Measurements from ENCODE around the gene CSNK2B. TPM values are rescaled to one million over a fixed set of nuclear protein-coding genes. Genes with fewer than 3 reads are reported as not detected.
"Not testable (repeated sequence)": the region's sequence is repeated elsewhere in the genome, so short reads cannot be mapped to it uniquely, and the experiment has no call there.

The CSNK2B gene
- polyA plus RNA-seq, 12 donors: 121 to 202 (median 144) TPM; not detected in 1

GRCh38 chr6:31687321-31687720 lies 21.4 kb downstream of the CSNK2B start:
- no peak for DNase-seq

GRCh38 chr6:31687860-31688693 lies 22.2 kb downstream of the CSNK2B start:
- no peak for DNase-seq

- no peak for DNase-seq
Observed at GRCh38 chr6:31689249-31690110, 23.6 kb downstream of the CSNK2B start.

GRCh38 chr6:31690231-31691077 lies 24.6 kb downstream of the CSNK2B start:
- DNase-seq: no peak

GRCh38 chr6:31691078-31691463 lies 25.2 kb downstream of the CSNK2B start:
- no peak for DNase-seq

- DNase-seq: no peak
Observed at GRCh38 chr6:31691564-31692108, 25.8 kb downstream of the CSNK2B start.

GRCh38 chr6:31692353-31692752 lies 26.5 kb downstream of the CSNK2B start:
- no peak for DNase-seq

GRCh38 chr6:31692886-31693285 lies 27.0 kb downstream of the CSNK2B start:
- no peak for DNase-seq

- DNase-seq: no peak
Observed at GRCh38 chr6:31693535-31693934, 27.7 kb downstream of the CSNK2B start.

- no peak for DNase-seq
Observed at GRCh38 chr6:31697555-31697954, 31.7 kb downstream of the CSNK2B start.

- DNase-seq: no peak
Observed at GRCh38 chr6:31700740-31701401, 35.0 kb downstream of the CSNK2B start.

GRCh38 chr6:31701666-31702404 lies 36.0 kb downstream of the CSNK2B start:
- peak; percentile 68 for DNase-seq

- no peak for DNase-seq
Observed at GRCh38 chr6:31702405-31702818, 36.5 kb downstream of the CSNK2B start.

- peak; percentile 99 for DNase-seq
Observed at GRCh38 chr6:31702819-31703716, 37.2 kb downstream of the CSNK2B start, which contains the start of gene ABHD16A. Gene ABHD16A (minus strand): TSS chr6:31703324. CDS start chr6:31703281, 43 bp downstream.

- DNase-seq: no peak
Observed at GRCh38 chr6:31705931-31706330, 40.1 kb downstream of the CSNK2B start.

GRCh38 chr6:31706599-31706998 lies 40.7 kb downstream of the CSNK2B start, which contains the start of gene LY6G6F:
Gene LY6G6F (plus strand): TSS chr6:31706866. CDS start chr6:31706907, 41 bp downstream.
- no peak for DNase-seq

GRCh38 chr6:31707701-31708100 lies 41.8 kb downstream of the CSNK2B start:
- DNase-seq: no peak

GRCh38 chr6:31708224-31708623 lies 42.3 kb downstream of the CSNK2B start:
- no peak for DNase-seq

GRCh38 chr6:31709157-31709556 lies 43.3 kb downstream of the CSNK2B start:
- DNase-seq: not testable (repeated sequence)

Data from muscle of arm (tissue), 12 donors.